ENCODE results near the gene GJB6. TPM values are rescaled to one million over a fixed set of nuclear protein-coding genes. Genes with fewer than 3 reads are reported as not detected.
A peak's percentile ranks its signal among the peaks of the same experiment; 100 is the strongest.

Gene GJB6
- total RNA-seq, 1 donor from 2014 or later: not detected

GRCh38 chr13:20206065-20206697 lies 25.9 kb downstream of the GJB6 start:
- no peak for TF ChIP-seq CTCF (IDR thresholded peaks at IDR 0.05)
- Histone ChIP-seq H3K27ac (no peak overlapping the region), H3K4me3 (no peak overlapping the region), H3K27me3 (ENCODE audit: low read depth) (peaks cover 22% of the 10 kb centered on the region), H3K36me3 (no peaks in the 10 kb centered on the region), H3K9me3 (no peaks in the 10 kb centered on the region), H3K4me1 (no peaks in the 10 kb centered on the region)
- intact Hi-C loops (cut with DNase I): no loop called here
- DNase-seq (no peak), ATAC-seq (no peak)

- H3K9me3 ChIP-seq: no peaks in the 10 kb centered on the region
- peaks cover 5% of the 10 kb centered on the region for H3K4me1 ChIP-seq
- ATAC-seq (peak in 1 of 2 donors; percentile 31), DNase-seq (no peak)
- peaks cover 38% of the 10 kb centered on the region for H3K27me3 ChIP-seq (ENCODE audit: low read depth)
- intact Hi-C loops (cut with DNase I): no loop called here
- no peak overlapping the region for H3K4me3 ChIP-seq
- H3K27ac ChIP-seq: no peak overlapping the region
- no peak for TF ChIP-seq CTCF (IDR thresholded peaks at IDR 0.05)
- H3K36me3 ChIP-seq: no peaks in the 10 kb centered on the region
These were observed 33.3 kb downstream of the GJB6 start for GRCh38 chr13:20198781-20199180.

- Histone ChIP-seq H3K4me3 (no peak overlapping the region), H3K27me3 (ENCODE audit: low read depth) (peaks cover 47% of the 10 kb centered on the region), H3K27ac (no peak overlapping the region), H3K4me1 (peaks cover 19% of the 10 kb centered on the region), H3K9me3 (no peaks in the 10 kb centered on the region), H3K36me3 (no peaks in the 10 kb centered on the region)
- DNase-seq (no peak), ATAC-seq (peak; percentile 50 to 63)
- peak; percentile 74 for TF ChIP-seq CTCF (IDR thresholded peaks at IDR 0.05)
- intact Hi-C loops (cut with DNase I): no loop called here
These were observed 34.7 kb downstream of the GJB6 start for GRCh38 chr13:20197361-20197834.

GRCh38 chr13:20195801-20196200 lies 36.3 kb downstream of the GJB6 start:
- ATAC-seq: no peak
- no peak for DNase-seq
- Histone ChIP-seq H3K36me3 (no peaks in the 10 kb centered on the region), H3K27me3 (ENCODE audit: low read depth) (peaks cover 63% of the 10 kb centered on the region), H3K27ac (no peak overlapping the region), H3K4me1 (peaks cover 29% of the 10 kb centered on the region), H3K4me3 (no peak overlapping the region), H3K9me3 (no peaks in the 10 kb centered on the region)
- intact Hi-C loops (cut with DNase I): no loop called here
- no peak for TF ChIP-seq CTCF (IDR thresholded peaks at IDR 0.05)

- H3K4me1 ChIP-seq: peaks cover 29% of the 10 kb centered on the region
- H3K36me3 ChIP-seq: no peaks in the 10 kb centered on the region
- peaks cover 69% of the 10 kb centered on the region for H3K27me3 ChIP-seq (ENCODE audit: low read depth)
- H3K9me3 ChIP-seq: no peaks in the 10 kb centered on the region
- H3K4me3 ChIP-seq: peak overlapping the region; percentile 60
- DNase-seq: no peak
- TF ChIP-seq CTCF (IDR thresholded peaks at IDR 0.05): no peak
- no peak overlapping the region for H3K27ac ChIP-seq
- intact Hi-C loops (cut with DNase I): no loop called here
- ATAC-seq: no peak
These were observed 38.0 kb downstream of the GJB6 start for GRCh38 chr13:20193907-20194631.
